ENCODE data around the gene PRRX1. TPM values are rescaled to one million over a fixed set of nuclear protein-coding genes. Genes with fewer than 3 reads are reported as not detected.
A peak's percentile ranks its signal among the peaks of the same experiment; 100 is the strongest.

PRRX1 gene
- total and polyA plus RNA-seq, 12 donors: 6.8 to 23.4 (median 13.6) TPM

DNA sequence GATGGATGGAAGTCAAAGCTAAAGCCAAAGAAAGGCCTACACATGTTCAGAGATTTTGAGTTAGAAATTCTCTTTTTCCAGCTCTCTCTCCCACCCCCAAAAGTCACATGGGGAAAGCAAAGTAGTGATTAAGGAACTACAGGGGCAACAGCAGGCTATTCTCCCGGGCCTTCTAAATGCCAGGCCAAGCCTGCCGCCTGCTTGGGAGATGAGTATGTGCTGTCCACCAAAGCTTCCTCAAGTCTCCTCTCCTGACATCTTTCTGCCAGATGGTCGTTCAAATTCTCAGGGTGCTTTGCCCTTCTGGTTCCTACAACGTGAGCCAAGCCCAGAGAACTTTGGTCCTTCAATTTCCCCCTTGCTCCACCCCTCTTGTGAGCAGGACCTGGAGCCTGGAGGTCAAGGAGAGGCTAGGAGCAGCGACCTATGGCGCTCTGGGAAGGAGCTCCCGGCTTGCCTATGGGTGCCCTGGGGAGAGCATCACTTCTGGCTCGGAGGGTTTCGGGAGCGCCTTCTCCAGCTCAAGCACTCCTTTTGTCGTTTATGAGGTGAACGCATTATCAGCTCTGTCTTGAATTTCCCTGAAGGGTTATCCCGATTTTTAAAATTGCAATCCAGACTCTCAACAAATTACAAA, 4.4 kb upstream of the PRRX1 start:
- Histone ChIP-seq H3K4me1 (replicated peaks in 1 of 2) (peaks cover 0 to 6% of the 10 kb centered on the region in 2 donors), H3K27me3 (peaks cover 20% of the 10 kb centered on the region), H3K27ac (no peak overlapping the region), H3K36me3 (replicated peaks in 1 of 2) (no peaks in the 10 kb centered on the region), H3K4me3 (no peak overlapping the region), H3K9me3 (replicated peaks in 1 of 3) (no peaks in the 10 kb centered on the region)
- intact Hi-C loops (cut with DNase I): no loop called here
- DNase-seq: no peak
- 63 to 84% (median 78%) methylated on average over 13 of the region's 13 CpGs for WGBS, 4 donors
- no peak for TF ChIP-seq POLR2A (IDR thresholded peaks at IDR 0.05)
- TF ChIP-seq, protein P1, sequence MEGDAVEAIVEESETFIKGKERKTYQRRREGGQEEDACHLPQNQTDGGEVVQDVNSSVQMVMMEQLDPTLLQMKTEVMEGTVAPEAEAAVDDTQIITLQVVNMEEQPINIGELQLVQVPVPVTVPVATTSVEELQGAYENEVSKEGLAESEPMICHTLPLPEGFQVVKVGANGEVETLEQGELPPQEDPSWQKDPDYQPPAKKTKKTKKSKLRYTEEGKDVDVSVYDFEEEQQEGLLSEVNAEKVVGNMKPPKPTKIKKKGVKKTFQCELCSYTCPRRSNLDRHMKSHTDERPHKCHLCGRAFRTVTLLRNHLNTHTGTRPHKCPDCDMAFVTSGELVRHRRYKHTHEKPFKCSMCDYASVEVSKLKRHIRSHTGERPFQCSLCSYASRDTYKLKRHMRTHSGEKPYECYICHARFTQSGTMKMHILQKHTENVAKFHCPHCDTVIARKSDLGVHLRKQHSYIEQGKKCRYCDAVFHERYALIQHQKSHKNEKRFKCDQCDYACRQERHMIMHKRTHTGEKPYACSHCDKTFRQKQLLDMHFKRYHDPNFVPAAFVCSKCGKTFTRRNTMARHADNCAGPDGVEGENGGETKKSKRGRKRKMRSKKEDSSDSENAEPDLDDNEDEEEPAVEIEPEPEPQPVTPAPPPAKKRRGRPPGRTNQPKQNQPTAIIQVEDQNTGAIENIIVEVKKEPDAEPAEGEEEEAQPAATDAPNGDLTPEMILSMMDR (IDR thresholded peaks at IDR 0.05): no peak

DNA sequence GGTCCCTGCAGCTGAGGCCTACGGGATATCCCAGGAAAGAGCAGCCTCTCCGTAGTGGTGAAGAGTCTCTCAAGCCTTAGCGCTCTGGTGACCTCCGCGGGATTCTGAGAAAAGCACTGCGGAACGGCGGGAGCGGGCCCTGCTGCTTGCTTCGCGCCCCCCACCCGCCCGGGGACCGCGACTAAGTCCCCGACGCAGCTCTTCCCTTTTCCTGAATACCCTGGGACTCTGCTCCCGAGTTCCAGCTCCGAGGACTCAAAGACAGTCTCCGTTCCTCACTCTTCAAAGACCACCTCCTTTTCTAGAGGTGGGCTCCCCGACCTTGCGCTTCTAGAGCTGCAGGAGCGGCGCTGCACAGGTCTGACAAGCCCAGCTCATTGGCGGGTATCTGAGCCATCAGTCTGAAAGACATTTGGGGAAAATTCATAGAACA, 3.6 kb upstream of the PRRX1 start:
- Histone ChIP-seq H3K36me3 (replicated peaks in 1 of 2) (no peaks in the 10 kb centered on the region), H3K27me3 (peaks cover 23% of the 10 kb centered on the region), H3K9me3 (replicated peaks in 1 of 3) (no peaks in the 10 kb centered on the region), H3K4me3 (no peak overlapping the region), H3K27ac (no peak overlapping the region), H3K4me1 (replicated peaks in 1 of 2) (peaks cover 0 to 9% of the 10 kb centered on the region in 2 donors)
- TF ChIP-seq, protein P1 (IDR thresholded peaks at IDR 0.05): no peak
- TF ChIP-seq POLR2A (IDR thresholded peaks at IDR 0.05): no peak
- 27 to 45% (median 42%) methylated on average over 10 to 25 of the region's 25 CpGs for WGBS, 4 donors
- DNase-seq: no peak
- intact Hi-C loops (cut with DNase I): no loop called here

DNA sequence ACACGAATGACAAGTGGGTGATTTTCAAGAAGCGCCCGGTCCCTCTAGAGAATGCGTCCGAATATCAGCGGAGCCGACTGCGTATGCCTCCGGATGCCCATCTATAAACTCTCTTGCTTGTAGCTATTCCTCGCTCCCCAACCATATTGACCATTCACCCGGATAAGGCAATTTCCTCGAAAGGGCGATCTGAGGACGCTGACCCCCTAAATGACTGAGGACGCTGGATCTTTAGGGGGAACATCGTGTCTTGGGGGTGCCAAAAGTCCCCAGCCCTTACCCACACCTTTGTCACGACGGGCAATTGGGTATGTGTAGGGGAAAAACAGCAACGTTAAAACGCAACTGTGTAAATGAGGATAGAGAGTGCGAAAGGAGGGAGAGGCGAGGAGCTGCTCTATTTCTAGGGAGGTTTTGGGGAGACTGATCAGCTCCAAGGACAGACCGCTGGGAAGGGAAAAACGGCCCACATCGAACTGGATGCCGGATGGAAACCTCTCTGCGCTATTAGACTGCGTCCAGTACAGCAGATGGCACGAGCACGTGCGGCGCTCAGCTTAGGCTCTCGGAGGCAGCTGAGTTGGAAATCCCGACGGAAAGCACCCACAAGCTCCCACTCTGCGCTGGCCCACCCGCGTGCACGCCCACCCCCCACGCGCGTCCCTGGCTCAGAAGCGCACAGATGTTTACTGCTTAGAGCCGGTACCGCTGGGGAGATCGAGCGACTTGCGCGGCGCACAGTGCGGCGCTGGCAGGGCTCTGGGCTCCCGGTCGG, 2.9 kb upstream of the PRRX1 start:
- peak in 1 of 7 donors; percentile 23 for DNase-seq
- Histone ChIP-seq H3K9me3 (replicated peaks in 1 of 3) (no peaks in the 10 kb centered on the region), H3K4me1 (replicated peaks in 1 of 2) (peaks cover 0 to 9% of the 10 kb centered on the region in 2 donors), H3K27ac (no peak overlapping the region), H3K36me3 (replicated peaks in 1 of 2) (no peaks in the 10 kb centered on the region), H3K4me3 (peak overlapping the region in 2 of 4 donors; percentile 2 to 68), H3K27me3 (peaks cover 28% of the 10 kb centered on the region)
- WGBS, 4 donors: 11 to 18% (median 15%) methylated on average over 39 to 54 of the region's 54 CpGs
- intact Hi-C loops (cut with DNase I): no loop called here
- TF ChIP-seq, protein P1 (IDR thresholded peaks at IDR 0.05): no peak
- no peak for TF ChIP-seq POLR2A (IDR thresholded peaks at IDR 0.05)

DNA sequence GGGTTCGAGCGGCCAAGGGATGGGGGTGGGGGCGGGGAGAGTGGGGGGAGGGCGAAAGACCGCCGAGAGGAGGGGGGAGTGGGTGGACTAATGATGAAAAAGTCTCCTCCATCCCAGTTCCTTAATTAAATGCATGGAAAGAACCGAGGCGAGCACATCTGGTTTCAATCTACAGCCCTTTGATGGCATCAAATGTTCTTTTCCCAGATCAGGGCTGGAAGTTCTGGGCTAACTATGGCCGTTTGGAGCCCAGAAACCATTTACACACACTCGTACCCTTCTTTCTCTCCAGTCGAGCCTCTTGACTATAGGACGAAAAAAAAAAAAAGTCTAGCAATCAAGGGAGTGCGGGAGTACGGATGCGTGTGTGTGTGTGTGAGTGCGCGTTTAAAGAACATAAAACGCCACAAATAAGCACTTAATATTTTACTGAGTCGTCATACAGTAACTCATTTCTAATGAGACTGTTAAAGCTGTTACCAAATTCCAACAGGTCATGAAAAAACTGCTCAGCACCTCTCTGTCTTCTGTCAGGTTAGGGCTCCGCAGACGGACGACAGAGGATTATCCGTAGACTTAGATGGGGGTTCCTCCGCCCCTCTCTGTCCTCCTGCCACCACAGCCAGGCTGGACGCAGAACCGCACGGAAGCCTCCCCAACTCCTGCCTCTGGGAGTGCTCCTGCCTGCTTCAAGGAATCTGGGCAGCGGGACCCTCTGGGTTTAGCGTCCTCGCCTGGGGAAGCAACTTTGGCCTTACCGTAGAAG, 2.1 kb upstream of the PRRX1 start:
- Histone ChIP-seq H3K27ac (peak overlapping the region in 1 of 5 donors; percentile 12), H3K4me3 (peak overlapping the region in 2 of 4 donors; percentile 2 to 68), H3K36me3 (replicated peaks in 1 of 2) (no peaks in the 10 kb centered on the region), H3K4me1 (replicated peaks in 1 of 2) (peaks cover 0 to 9% of the 10 kb centered on the region in 2 donors), H3K27me3 (peaks cover 36% of the 10 kb centered on the region), H3K9me3 (replicated peaks in 1 of 3) (no peaks in the 10 kb centered on the region)
- DNase-seq: peak in 1 of 7 donors; percentile 33
- TF ChIP-seq, protein P1 (IDR thresholded peaks at IDR 0.05): no peak
- no peak for TF ChIP-seq POLR2A (IDR thresholded peaks at IDR 0.05)
- intact Hi-C loops (cut with DNase I): no loop called here
- WGBS, 4 donors: 2 to 7% (median 5%) methylated on average over 28 to 31 of the region's 31 CpGs

Measured in adrenal gland (tissue), 12 donors.